BLaER1 treated with 17β-estradiol and CSF1 and Interleukin-3, amounts not matched to agents 10 nM and 100 nM (cell line): ENCODE results near the gene PTDSS2.
"Not testable (repeated sequence)": the region's sequence is repeated elsewhere in the genome, so short reads cannot be mapped to it uniquely, and the experiment has no call there.

Experiments
- H3K27ac ChIP-seq, 11 experiments: shearing (Covaris generic); formaldehyde crosslinking; 2 replicates each; pipeline ENCODE4 v1.8.1; 2022
- H3K27me3 ChIP-seq, 11 experiments: shearing (Covaris generic); formaldehyde crosslinking; 2 replicates each; pipeline ENCODE4 v1.8.1; 2022
- H3K36me3 ChIP-seq, 11 experiments: shearing (Covaris generic); formaldehyde crosslinking; 2 replicates each; pipeline ENCODE4 v1.8.1; 2022
- H3K4me1 ChIP-seq, 10 experiments: shearing (Covaris generic); formaldehyde crosslinking; 2 replicates each; pipeline ENCODE4 v1.8.1; 2022
- H3K4me2 ChIP-seq, 11 experiments: shearing (Covaris generic); formaldehyde crosslinking; 2 replicates each; pipeline ENCODE4 v1.8.1; 2022
- H3K4me3 ChIP-seq, 10 experiments: shearing (Covaris generic); formaldehyde crosslinking; 2 replicates each; pipeline ENCODE4 v1.8.1; 2022
- H3K9ac ChIP-seq, 11 experiments: shearing (Covaris generic); formaldehyde crosslinking; 2 replicates each; pipeline ENCODE4 v1.8.1; 2022
- H3K9me3 ChIP-seq, 11 experiments: shearing (Covaris generic); formaldehyde crosslinking; replicated peaks in 1 of 11; 2 replicates each; pipeline ENCODE4 v1.8.1; 2022
- H4K20me1 ChIP-seq, 11 experiments: shearing (Covaris generic); formaldehyde crosslinking; 2 replicates each; pipeline ENCODE4 v1.8.1; 2022
- Cebpa-rat ChIP-seq, 11 experiments: shearing (Covaris generic); IDR thresholded peaks; 2 replicates each; pipeline ENCODE4 v1.8.1; 2022

The PTDSS2 gene

GRCh38 chr11:417652-418342, 32.3 kb upstream of the PTDSS2 start:
- H4K20me1 ChIP-seq = peaks cover 0 to 7% (median 0%) of the 10 kb centered on the region in 11 experiments; a peak in 2 of 22 replicates
- H3K27ac ChIP-seq = peak overlapping the region in 9 of 11 experiments; percentile 80 to 96 (median 85); a peak in 13 of 22 replicates
- no peaks in the 10 kb centered on the region for H3K36me3 ChIP-seq
- H3K4me2 ChIP-seq = peak overlapping the region; percentile 96 to 100 (median 100)
- H3K9ac ChIP-seq = peak overlapping the region; percentile 76 to 93 (median 85); a peak in 21 of 22 replicates
- no peaks in the 10 kb centered on the region for H3K9me3 ChIP-seq
- no peak for TF ChIP-seq Cebpa-rat (IDR thresholded peaks at IDR 0.05)
- peaks cover 0 to 10% (median 0%) of the 10 kb centered on the region in 11 experiments; a peak in 4 of 22 replicates for H3K27me3 ChIP-seq
- peak overlapping the region; percentile 59 to 81 (median 68); a peak in 19 of 20 replicates for H3K4me3 ChIP-seq
- H3K4me1 ChIP-seq = peaks cover 33 to 51% (median 45%) of the 10 kb centered on the region in 10 experiments

GRCh38 chr11:418343-419247, 31.5 kb upstream of the PTDSS2 start:
- H3K4me1 ChIP-seq = peaks cover 27 to 43% (median 37%) of the 10 kb centered on the region in 10 experiments
- peaks cover 0 to under 1% (median 0%) of the 10 kb centered on the region in 11 experiments; a peak in 1 of 22 replicates for H4K20me1 ChIP-seq
- H3K9ac ChIP-seq = no peak overlapping the region
- H3K27ac ChIP-seq = no peak overlapping the region
- no peaks in the 10 kb centered on the region for H3K9me3 ChIP-seq
- H3K4me2 ChIP-seq = peak overlapping the region in 3 of 11 experiments; percentile 99; a peak in 4 of 22 replicates
- TF ChIP-seq Cebpa-rat (IDR thresholded peaks at IDR 0.05) = no peak
- H3K4me3 ChIP-seq = no peak overlapping the region
- peaks cover 0 to 10% (median 0%) of the 10 kb centered on the region in 11 experiments; a peak in 4 of 22 replicates for H3K27me3 ChIP-seq
- no peaks in the 10 kb centered on the region for H3K36me3 ChIP-seq

- Histone ChIP-seq H3K4me3 (no peak overlapping the region), H3K4me1 (peaks cover 24 to 35% (median 31%) of the 10 kb centered on the region in 10 experiments), H4K20me1 (no peaks in the 10 kb centered on the region), H3K9me3 (no peaks in the 10 kb centered on the region), H3K27ac (no peak overlapping the region), H3K36me3 (no peaks in the 10 kb centered on the region), H3K9ac (no peak overlapping the region), H3K4me2 (no peak overlapping the region), H3K27me3 (peaks cover 0 to 10% (median 0%) of the 10 kb centered on the region in 11 experiments; a peak in 4 of 22 replicates)
- TF ChIP-seq Cebpa-rat (IDR thresholded peaks at IDR 0.05) = no peak
These were observed 30.7 kb upstream of the PTDSS2 start for GRCh38 chr11:419248-420005.

- Histone ChIP-seq H3K36me3 (no peaks in the 10 kb centered on the region), H3K4me3 (no peak overlapping the region), H3K9me3 (no peaks in the 10 kb centered on the region), H3K4me1 (peaks cover 19 to 28% (median 26%) of the 10 kb centered on the region in 10 experiments), H4K20me1 (no peaks in the 10 kb centered on the region), H3K4me2 (no peak overlapping the region), H3K9ac (no peak overlapping the region), H3K27me3 (peaks cover 0 to 10% (median 0%) of the 10 kb centered on the region in 11 experiments; a peak in 4 of 22 replicates), H3K27ac (no peak overlapping the region)
- TF ChIP-seq Cebpa-rat (IDR thresholded peaks at IDR 0.05) = no peak
These were observed 29.8 kb upstream of the PTDSS2 start for GRCh38 chr11:420054-420910.

- Histone ChIP-seq H3K27me3 (peaks cover 0 to 10% (median 0%) of the 10 kb centered on the region in 11 experiments; a peak in 4 of 22 replicates), H3K27ac (no peak overlapping the region)
These were observed 29.2 kb upstream of the PTDSS2 start for GRCh38 chr11:420911-421321.

GRCh38 chr11:422249-422656, 27.8 kb upstream of the PTDSS2 start:
- H3K4me2 ChIP-seq = no peak overlapping the region

More at GRCh38 chr11:420911-421321, 29.2 kb upstream of the PTDSS2 start:
- Histone ChIP-seq H3K4me3 (no peak overlapping the region), H3K4me2 (no peak overlapping the region), H3K9ac (no peak overlapping the region), H3K4me1 (peaks cover 13 to 22% (median 19%) of the 10 kb centered on the region in 10 experiments), H3K9me3 (no peaks in the 10 kb centered on the region), H3K36me3 (no peaks in the 10 kb centered on the region), H4K20me1 (no peaks in the 10 kb centered on the region)
- TF ChIP-seq Cebpa-rat (IDR thresholded peaks at IDR 0.05) = no peak

GRCh38 chr11:424232-424631, 25.8 kb upstream of the PTDSS2 start:
- no peaks in the 10 kb centered on the region for H3K27me3 ChIP-seq
- H3K4me1 ChIP-seq = no peaks in the 10 kb centered on the region
- no peaks in the 10 kb centered on the region for H4K20me1 ChIP-seq
- H3K36me3 ChIP-seq = no peaks in the 10 kb centered on the region
- no peak overlapping the region for H3K27ac ChIP-seq
- no peak overlapping the region for H3K9ac ChIP-seq
- no peaks in the 10 kb centered on the region for H3K9me3 ChIP-seq
- H3K4me3 ChIP-seq = no peak overlapping the region
- no peak overlapping the region for H3K4me2 ChIP-seq
- TF ChIP-seq Cebpa-rat (IDR thresholded peaks at IDR 0.05) = no peak

More at GRCh38 chr11:422249-422656, 27.8 kb upstream of the PTDSS2 start:
- Histone ChIP-seq H3K27ac (no peak overlapping the region), H3K4me1 (peaks cover 5 to 11% (median 8%) of the 10 kb centered on the region in 10 experiments), H4K20me1 (no peaks in the 10 kb centered on the region), H3K9ac (no peak overlapping the region), H3K9me3 (no peaks in the 10 kb centered on the region), H3K27me3 (peaks cover 0 to 7% (median 0%) of the 10 kb centered on the region in 11 experiments; a peak in 4 of 22 replicates), H3K4me3 (no peak overlapping the region), H3K36me3 (no peaks in the 10 kb centered on the region)
- no peak for TF ChIP-seq Cebpa-rat (IDR thresholded peaks at IDR 0.05)

- H3K9ac ChIP-seq, H4K20me1 ChIP-seq, H3K27me3 ChIP-seq, H3K4me1 ChIP-seq, H3K4me3 ChIP-seq, H3K36me3 ChIP-seq, H3K4me2 ChIP-seq, H3K9me3 ChIP-seq, H3K27ac ChIP-seq: not testable (repeated sequence)
These were observed 25.3 kb upstream of the PTDSS2 start for GRCh38 chr11:424766-425165.
